ACHN (cell line): ENCODE data around the gene GGT6.
"Not testable (repeated sequence)": the region's sequence is repeated elsewhere in the genome, so short reads cannot be mapped to it uniquely, and the experiment has no call there.

Experiments
- DNase-seq: peaks from one replicate; pipeline ENCODE4 v3.0.0-alpha.2; 2015
- in situ Hi-C: cut with HindIII; loops from 2 replicates; pipeline ENCODE4 v1.10.0; 2017; ENCODE audit warnings: low sequenced_read_pairs, low pct_ligation_motif_present, low pct_unique_long_range_greater_than_20kb

GGT6 gene

GRCh38 chr17:4579678-4580077 lies 19.3 kb upstream of the GGT6 start:
- DNase-seq = no peak
- in situ Hi-C loops = no loop called here

GRCh38 chr17:4578349-4578748 lies 18.0 kb upstream of the GGT6 start:
- in situ Hi-C loops, DNase-seq: not testable (repeated sequence)

GRCh38 chr17:4577386-4577993 lies 17.1 kb upstream of the GGT6 start:
- in situ Hi-C loops = no loop called here
- no peak for DNase-seq

- no peak for DNase-seq
- in situ Hi-C loops = no loop called here
Observed at GRCh38 chr17:4576729-4577322, 16.4 kb upstream of the GGT6 start.

- no peak for DNase-seq
Observed at GRCh38 chr17:4576161-4576558, 15.8 kb upstream of the GGT6 start.

GRCh38 chr17:4574448-4575045 lies 14.2 kb upstream of the GGT6 start:
- in situ Hi-C loops = no loop called here
- DNase-seq = no peak

More at GRCh38 chr17:4576161-4576558, 15.8 kb upstream of the GGT6 start:
- in situ Hi-C loops = no loop called here

- no peak for DNase-seq
- in situ Hi-C loops = no loop called here
Observed at GRCh38 chr17:4573669-4574068, 13.3 kb upstream of the GGT6 start.

GRCh38 chr17:4573115-4573514 lies 12.7 kb upstream of the GGT6 start:
- DNase-seq = no peak
- in situ Hi-C loops = no loop called here

- DNase-seq = no peak
- in situ Hi-C loops = no loop called here
Observed at GRCh38 chr17:4572131-4572530, 11.8 kb upstream of the GGT6 start.

GRCh38 chr17:4569591-4569990 lies 9.2 kb upstream of the GGT6 start:
- in situ Hi-C loops = loop anchor here (10.0 kb wide), 1 partner anchor 55 kb away; no protein-coding TSS in a partner anchor
- no peak for DNase-seq

- in situ Hi-C loops = loop anchor here (10.0 kb wide), 1 partner anchor 58 kb away; no protein-coding TSS in a partner anchor
- peak; percentile 74 for DNase-seq
Observed at GRCh38 chr17:4566785-4567184, 6.4 kb upstream of the GGT6 start.

GRCh38 chr17:4565209-4566141 lies 5.1 kb upstream of the GGT6 start:
- in situ Hi-C loops = loop anchor here (10.0 kb wide), 1 partner anchor 59 kb away; no protein-coding TSS in a partner anchor
- peak; percentile 81 for DNase-seq

GRCh38 chr17:4562015-4562969 lies 1.9 kb upstream of the GGT6 start:
- DNase-seq = no peak
- in situ Hi-C loops = loop anchor here (10.0 kb wide), 1 partner anchor 63 kb away; no protein-coding TSS in a partner anchor

- no peak for DNase-seq
- in situ Hi-C loops = loop anchor here (10.0 kb wide), 1 partner anchor 64 kb away; no protein-coding TSS in a partner anchor
Observed at GRCh38 chr17:4560837-4561256, 470 bp upstream of the GGT6 start.

GRCh38 chr17:4559966-4560365 lies 411 bp downstream of the GGT6 start:
- in situ Hi-C loops = loop anchor here (10.0 kb wide), 1 partner anchor 65 kb away; no protein-coding TSS in a partner anchor
- no peak for DNase-seq

GRCh38 chr17:4559139-4559791 lies 1.1 kb downstream of the GGT6 start:
- no peak for DNase-seq
- in situ Hi-C loops = no loop called here

- in situ Hi-C loops = no loop called here
- no peak for DNase-seq
Observed at GRCh38 chr17:4558347-4558971, 1.9 kb downstream of the GGT6 start.
